H4 (cell line): Measurements from ENCODE around the gene CYP2R1. TPM values are rescaled to one million over a fixed set of nuclear protein-coding genes. Genes with fewer than 3 reads are reported as not detected.

Source experiments
- total RNA-seq: library from RNA; depleted of rRNA; stranded (reverse); fragments of >200 nt; shearing (Covaris generic); gene quantifications from 2 replicates; pipeline ENCODE4 v1.2.3, GENCODE V29; 2014; rRNA removed

Gene CYP2R1
- total RNA-seq, 1 experiment from 2014 or later = 22.9 TPM

Other genes starting within 250 kb of the CYP2R1 start
- gene PDE3B, start 248.4 kb downstream of the CYP2R1 start, total RNA-seq = 4.8 and 6.2 TPM in 2 replicates
- gene CALCA, start 80.1 kb upstream of the CYP2R1 start, total RNA-seq = 0.14 TPM in 1 of 2 replicates, not detected in the other
- gene CALCB, start 181.4 kb upstream of the CYP2R1 start, total RNA-seq = 0.08 and 0.81 TPM in 2 replicates
- 0.23 TPM in 1 of 2 replicates, not detected in the other for gene INSC, start 222.7 kb upstream of the CYP2R1 start, total RNA-seq